HG02970 (cell line): ENCODE data around the gene RASIP1.

Source experiments
- ATAC-seq: cut with Tn5 transposase; IDR thresholded peaks from one replicate; pipeline ENCODE4 v1.9.1; 2021; ENCODE audit warnings: mild to moderate bottlenecking, moderate library complexity, moderate number of reproducible peaks; ENCODE audit not compliant: unreplicated experiment, low FRiP score

RASIP1 gene

GRCh38 chr19:48678201-48678600 lies 62.2 kb downstream of the RASIP1 start:
- ATAC-seq: no peak

GRCh38 chr19:48676887-48677286 lies 63.5 kb downstream of the RASIP1 start:
- no peak for ATAC-seq

GRCh38 chr19:48676487-48676886 lies 63.9 kb downstream of the RASIP1 start:
- no peak for ATAC-seq

- no peak for ATAC-seq
These were observed 65.2 kb downstream of the RASIP1 start for GRCh38 chr19:48674921-48675824.

GRCh38 chr19:48674216-48674809 lies 66.1 kb downstream of the RASIP1 start:
- ATAC-seq: no peak

GRCh38 chr19:48673436-48674100 lies 66.8 kb downstream of the RASIP1 start:
- no peak for ATAC-seq

GRCh38 chr19:48672994-48673393 lies 67.4 kb downstream of the RASIP1 start, which contains the start of gene NTN5:
Gene NTN5 (minus strand): TSS chr19:48673017. CDS start chr19:48670986, 2,031 bp downstream.
- no peak for ATAC-seq

GRCh38 chr19:48671446-48671995 lies 68.9 kb downstream of the RASIP1 start:
- ATAC-seq: no peak

- ATAC-seq: no peak
These were observed 69.5 kb downstream of the RASIP1 start for GRCh38 chr19:48670699-48671445.
